HG03159 (cell line): ENCODE results near the gene RUVBL2.
"Not testable (repeated sequence)": the region's sequence is repeated elsewhere in the genome, so short reads cannot be mapped to it uniquely, and the experiment has no call there.

Experiments used
- ATAC-seq: cut with Tn5 transposase; IDR thresholded peaks from one replicate; pipeline ENCODE4 v1.9.1; 2021; ENCODE audit warnings: mild to moderate bottlenecking, moderate library complexity; ENCODE audit not compliant: unreplicated experiment

The RUVBL2 gene

DNA sequence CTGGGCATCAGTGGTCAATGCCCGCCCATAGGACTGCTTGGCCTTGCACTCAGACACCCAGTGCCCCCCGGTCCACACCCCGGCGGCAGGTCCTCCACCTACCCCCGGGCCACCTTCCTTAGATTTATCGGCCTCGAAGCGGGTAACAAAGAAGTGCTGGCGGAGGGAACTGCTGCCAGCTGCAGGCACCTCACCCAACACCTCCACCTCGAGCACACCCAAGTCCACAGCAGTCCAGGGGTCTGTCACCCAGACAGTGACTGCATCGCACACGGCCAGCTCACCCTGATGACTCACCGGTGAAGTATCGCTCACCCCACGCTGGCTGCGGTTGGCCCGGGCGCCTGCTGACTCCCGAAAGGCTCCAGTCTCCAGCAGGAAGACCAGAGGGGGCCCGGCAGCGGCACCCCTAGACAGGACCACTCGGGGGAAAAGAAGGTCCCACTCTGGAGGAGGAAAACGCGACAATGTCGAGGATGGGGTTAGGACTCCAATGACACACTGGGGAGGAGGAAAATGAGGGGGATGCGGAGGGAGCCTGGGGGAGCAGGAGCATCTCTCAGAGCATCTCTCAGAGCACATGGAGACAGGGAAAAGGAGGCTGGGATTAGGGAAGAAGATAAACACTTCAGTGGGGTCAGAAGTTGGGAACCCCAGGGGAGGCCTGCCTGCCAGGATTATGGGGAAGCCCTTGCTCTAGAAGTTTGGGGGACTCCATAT, 45.0 kb downstream of the RUVBL2 start:
- not testable (repeated sequence) for ATAC-seq

DNA sequence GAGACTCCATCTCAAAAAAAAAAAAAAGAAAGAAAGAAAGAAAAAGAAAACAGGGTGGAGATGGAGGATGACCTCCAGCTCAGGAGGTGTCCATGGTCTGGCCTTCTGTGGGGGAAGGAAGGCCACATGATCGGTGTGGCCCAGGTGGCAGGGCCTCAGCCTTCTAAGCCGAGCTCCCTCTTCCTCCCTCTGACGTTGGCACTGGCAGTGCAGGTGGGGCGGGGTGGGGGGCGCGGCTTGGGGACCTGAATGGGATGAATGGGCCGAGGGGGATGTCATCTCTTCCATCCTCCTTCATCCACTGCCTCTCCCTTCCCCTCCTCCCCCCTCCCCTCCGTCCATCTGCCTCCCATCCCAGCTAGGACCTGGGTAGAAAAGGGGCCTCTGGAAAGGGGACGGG, 46.0 kb downstream of the RUVBL2 start:
- not testable (repeated sequence) for ATAC-seq

DNA sequence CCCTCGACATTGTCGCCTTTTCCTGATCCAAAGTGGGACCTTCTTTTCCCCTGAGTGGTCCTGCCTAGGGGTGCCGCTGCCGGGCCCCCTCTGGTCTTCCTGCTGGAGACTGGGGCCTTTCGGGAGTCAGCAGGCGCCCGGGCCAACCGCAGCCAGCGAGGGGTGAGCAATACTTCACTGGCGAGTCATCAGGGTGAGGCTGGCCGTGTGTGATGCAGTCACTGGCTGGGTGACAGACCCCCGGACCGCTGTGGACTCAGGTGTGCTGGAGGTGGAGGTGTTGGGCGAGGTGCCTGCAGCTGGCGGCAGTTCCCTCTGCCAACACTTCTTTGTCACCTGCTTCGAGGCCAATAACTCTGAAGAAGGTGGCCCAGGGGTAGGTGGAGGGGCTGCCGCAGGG, 48.5 kb downstream of the RUVBL2 start:
- ATAC-seq, result no peak

DNA sequence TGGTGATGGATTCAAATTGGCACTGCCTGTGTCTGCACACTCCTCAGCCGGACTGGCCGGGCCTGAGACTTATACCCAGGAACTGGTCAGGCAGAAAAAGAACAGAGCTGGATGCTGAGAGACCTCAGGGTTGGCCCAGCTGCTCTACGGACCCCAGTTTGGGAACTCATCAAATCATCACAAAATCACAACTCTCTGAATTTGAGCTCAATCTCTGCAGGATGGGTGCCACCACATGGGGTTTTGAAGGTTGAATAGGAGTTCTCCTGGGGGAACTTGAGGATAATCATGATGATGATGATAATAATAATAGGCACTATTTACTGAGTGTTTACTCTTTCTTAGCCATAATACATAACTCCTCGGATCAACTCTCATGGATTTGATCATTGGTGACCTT, 49.0 kb downstream of the RUVBL2 start:
- ATAC-seq, result not testable (repeated sequence)

DNA sequence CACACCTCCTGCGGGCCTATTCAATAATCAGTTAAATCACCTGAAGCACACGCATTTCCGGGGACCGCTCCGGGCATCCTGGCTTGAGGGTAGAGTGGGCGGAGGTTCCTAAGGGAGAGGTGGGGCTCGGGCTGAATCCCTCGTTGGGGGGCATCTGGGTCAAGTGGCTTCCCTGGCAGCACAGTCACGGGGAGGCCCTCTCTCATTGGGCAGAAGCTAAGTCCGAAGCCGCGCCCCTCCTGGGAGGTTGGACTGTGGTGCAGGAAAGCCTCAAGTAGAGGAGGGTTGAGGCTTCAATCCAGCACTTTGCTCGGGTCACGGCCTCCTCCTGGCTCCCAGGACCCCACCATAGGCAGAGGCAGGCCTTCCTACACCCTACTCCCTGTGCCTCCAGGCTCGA, 49.9 kb downstream of the RUVBL2 start, which contains the start of gene CGB5:
CGB5 (plus strand) TSS at position 301 of the 400 bp plus-strand sequence. CDS start 362 bp downstream, outside the sequence.
- not testable (repeated sequence) for ATAC-seq

DNA sequence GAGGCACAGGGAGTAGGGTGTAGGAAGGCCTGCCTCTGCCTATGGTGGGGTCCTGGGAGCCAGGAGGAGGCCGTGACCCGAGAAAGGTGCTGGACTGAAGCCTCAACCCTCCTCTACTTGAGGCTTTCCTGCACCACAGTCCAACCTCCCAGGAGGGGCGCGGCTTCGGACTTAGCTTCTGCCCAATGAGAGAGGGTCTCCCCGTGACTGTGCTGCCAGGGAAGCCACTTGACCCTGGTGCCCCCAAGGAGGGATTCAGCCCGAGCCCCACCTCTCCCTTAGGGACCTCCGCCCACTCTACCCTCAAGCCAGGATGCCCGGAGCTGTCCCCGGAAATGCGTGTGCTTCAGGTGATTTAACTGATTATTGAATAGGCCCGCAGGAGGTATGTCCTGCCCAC, 55.3 kb downstream of the RUVBL2 start, which contains the start of gene CGB8:
CGB8 (minus strand) TSS at position 101 of the 400 bp plus-strand sequence. CDS start 372 bp downstream, outside the sequence.
- not testable (repeated sequence) for ATAC-seq

DNA sequence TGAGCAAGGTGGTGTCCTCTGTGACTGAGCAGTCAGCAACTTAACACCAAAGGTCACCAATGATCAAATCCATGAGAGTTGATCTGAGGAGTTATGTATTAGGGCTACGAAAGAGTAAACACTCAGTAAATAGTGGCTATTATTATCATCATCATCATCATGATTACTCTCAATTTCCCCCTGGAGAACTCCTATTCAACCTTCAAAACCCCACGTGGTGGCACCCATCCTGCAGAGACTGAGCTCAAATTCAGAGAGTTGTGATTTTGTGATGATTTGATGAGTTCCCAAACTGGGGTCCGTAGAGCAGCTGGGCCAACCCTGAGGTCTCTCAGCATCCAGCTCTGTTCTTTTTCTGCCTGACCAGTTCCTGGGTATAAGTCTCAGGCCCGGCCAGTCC, 56.1 kb downstream of the RUVBL2 start:
- not testable (repeated sequence) for ATAC-seq

GRCh38 chr19:49050376-49051033, 56.8 kb downstream of the RUVBL2 start:
- ATAC-seq, result not testable (repeated sequence)

GRCh38 chr19:49056101-49056901, 62.6 kb downstream of the RUVBL2 start:
- no peak for ATAC-seq

- not testable (repeated sequence) for ATAC-seq
Measured at GRCh38 chr19:49056902-49057596, 63.4 kb downstream of the RUVBL2 start.

GRCh38 chr19:49057636-49058234, 64.0 kb downstream of the RUVBL2 start, which contains the start of gene CGB7:
Gene CGB7, minus strand, starts transcription at chr19:49057749. Its CDS starts 2,374 bp downstream, at chr19:49055375.
- ATAC-seq, result no peak

DNA sequence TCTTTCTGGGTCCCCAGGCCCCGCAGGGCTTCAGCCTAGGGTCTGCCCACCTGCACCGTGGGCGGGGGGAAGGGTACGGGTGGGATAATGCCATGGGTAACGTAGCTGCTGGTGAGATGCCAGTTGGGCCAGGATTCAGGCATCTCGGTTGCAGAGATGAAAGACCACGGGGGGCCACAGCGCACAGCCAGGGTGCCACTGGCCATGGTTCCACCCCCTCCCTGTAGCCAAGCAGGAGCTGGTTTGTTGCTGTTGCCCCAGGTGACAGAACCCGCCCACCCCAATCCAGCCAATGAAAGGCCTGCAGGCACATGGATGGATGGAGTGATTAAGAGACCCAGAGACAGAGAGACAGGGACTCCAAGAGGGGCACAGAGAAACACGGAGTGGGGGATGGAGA, 64.9 kb downstream of the RUVBL2 start:
- ATAC-seq, result no peak

GRCh38 chr19:49059053-49059452, 65.4 kb downstream of the RUVBL2 start:
- ATAC-seq, result no peak

- no peak for ATAC-seq
Measured at GRCh38 chr19:49061000-49061399, 67.3 kb downstream of the RUVBL2 start.

DNA sequence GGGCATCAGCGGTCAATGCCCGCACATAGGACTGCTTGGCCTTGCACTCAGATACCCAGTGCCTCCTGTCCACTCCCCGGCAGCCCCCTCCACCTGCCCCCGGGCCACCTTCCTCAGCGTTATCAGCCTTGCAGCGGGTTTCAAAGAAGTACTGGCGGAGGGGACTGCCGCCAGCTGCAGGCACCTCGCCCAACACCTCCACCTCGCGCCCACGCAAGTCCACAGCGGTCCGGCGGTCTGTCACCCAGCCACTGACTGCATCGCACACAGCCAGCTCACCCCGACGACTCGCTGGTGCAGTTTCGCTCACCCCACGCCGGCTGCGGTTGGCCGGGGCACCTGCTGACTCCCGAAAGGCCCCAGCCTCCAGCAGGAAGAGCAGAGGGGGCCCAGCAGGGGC, 67.8 kb downstream of the RUVBL2 start:
- ATAC-seq, result no peak

DNA sequence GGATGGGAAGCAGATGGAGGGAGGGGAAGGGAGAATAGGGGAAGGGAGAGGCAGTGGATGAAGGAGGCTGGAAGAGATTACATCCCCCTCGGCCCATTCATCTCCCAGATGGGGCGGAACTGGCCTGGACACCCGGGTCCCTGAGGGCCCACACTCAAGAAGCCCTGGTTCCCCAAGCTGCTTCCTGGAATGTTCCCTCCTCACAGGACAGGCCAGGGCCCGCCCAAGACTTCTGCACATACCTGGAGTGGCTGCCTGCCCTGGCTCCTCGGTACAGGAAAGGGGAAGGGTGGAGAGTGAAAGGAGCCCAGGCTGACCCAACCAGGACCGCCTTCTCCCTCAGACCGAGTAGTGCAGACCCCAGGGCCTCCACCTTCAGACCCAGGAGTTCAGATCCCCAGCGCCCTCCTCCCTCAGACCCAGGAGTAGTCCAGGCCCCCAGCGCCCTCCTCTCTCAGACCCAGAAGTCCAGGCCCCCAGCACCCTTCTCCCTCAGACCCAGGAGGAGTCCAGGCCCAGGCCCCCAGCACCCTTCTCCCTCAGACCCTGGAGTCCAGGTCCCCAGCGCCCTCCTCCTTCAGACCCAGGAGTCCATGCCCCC, 70.4 kb downstream of the RUVBL2 start:
- ATAC-seq, result no peak

DNA sequence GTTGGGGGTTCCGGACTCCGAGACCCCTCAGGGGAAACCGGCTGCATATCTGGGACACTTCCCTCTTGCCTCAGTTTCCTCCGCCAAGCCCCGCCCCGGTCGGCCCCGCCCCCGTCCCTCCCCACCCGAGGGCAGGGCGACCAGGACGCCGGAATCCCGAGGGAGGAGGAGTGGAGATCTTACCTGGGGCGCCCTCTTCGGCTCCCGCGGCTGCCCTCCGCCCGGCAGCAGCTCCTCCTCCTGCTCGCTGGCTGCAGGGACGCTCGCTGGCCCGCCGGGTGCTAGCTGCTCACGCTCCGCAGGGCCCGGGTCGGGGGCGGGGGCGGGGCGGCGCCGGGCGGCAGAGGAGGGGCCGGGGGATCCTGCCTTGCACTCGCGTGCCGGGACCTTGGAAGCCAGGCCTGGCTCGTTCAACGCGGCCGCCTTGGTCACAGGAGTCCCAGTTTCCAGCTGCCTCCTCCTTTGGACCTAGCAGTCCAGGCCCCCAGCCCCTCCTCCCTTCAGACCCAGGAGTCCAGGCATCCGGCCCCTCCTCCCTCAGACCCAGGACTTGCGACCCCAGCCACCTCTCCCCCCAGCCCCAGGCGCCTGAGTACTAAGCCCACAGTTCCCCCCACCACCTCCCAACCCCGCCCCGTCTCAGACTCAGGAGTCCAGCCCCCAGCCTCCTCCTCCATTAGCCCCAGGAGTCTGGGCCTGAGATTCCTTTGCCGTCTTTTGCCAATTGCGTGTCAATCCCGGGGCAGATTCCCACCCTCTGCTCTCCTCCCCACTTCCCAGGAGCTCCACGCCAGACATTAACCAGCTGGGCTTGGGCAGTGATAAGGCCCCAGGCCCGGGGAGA, 71.3 kb downstream of the RUVBL2 start, which contains the start of gene NTF4:
NTF4 (minus strand) TSS at position 51 of the 844 bp plus-strand sequence. CDS start 2,821 bp downstream, outside the sequence.
- no peak for ATAC-seq
